Stimulated activated CD4-positive, alpha-beta T cell treated with anti-CD3 and anti-CD28 coated beads, Interleukin-4, amount 100 ng/mL, for 48 hours (primary cell): ENCODE measurements around the gene LTBP2.

ENCODE experiments used
- DNase-seq, 2 donors: peaks; one replicate each; pipeline ENCODE4 v3.0.0-alpha.2; 2020; ENCODE audit warnings: low read depth in 2 of 2

Gene LTBP2

DNA sequence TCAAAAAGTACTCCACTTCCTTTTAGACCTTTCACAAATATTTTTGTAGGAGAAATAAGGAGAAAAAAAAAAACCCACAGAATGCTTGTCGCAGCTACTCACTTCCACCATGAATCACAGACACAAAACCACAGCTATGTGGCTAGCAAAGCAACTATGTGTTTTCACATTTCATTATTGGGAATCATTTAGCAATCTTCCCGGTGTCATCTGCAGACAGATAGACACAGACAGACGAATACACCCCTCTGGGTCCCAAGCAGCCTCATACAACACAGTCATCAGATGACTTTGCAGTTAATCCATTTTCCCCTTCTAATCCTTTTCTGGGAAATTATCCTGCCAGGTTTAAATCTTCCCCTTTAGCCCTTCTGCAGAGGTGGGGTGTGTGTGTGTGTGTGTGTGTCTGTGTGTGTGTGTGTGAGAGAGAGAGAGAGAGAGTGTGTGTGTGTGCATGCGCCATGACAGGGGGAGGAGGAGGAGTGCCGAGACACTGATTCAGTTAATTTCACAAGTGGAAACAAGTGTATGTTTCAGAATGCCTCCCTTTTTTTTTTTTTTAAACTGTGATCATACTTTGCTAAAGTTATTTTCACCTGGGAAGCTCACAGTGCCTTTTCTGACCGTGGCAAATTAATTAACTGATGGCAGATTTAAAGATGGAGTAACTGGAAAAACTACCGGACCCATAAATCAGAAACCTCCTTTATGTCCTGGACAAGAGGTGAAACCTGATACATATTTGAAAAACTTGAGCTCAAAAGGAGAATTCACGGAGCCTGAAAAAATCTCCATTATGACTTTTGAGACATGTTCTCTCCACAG, 39.9 kb downstream of the LTBP2 start:
- DNase-seq, result no peak

- no peak for DNase-seq
These were observed 40.6 kb downstream of the LTBP2 start for GRCh38 chr14:74571441-74571841.

DNA sequence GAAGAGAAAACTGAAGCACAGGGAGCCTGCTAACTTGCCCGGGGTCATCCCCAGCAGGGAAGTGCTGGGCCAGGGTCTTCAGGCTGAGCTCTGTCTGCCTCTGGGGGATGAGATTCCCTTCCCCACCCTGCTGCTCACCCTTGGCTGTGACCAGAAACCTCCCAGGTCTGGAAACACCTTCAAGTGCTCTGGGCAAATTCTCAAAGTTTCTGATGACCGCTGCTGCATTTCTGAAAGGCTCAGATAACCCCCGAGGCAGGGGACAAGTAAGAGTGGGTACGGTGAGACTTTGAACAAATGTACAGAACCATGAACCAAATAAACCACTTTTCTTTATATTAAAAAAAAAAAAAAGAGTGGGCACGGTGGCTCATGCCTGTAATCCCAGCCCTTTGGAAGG, 41.3 kb downstream of the LTBP2 start:
- DNase-seq, result no peak

- no peak for DNase-seq
These were observed 42.0 kb downstream of the LTBP2 start for GRCh38 chr14:74569806-74570591.

GRCh38 chr14:74569387-74569786, 42.6 kb downstream of the LTBP2 start:
- DNase-seq, result no peak

- no peak for DNase-seq
These were observed 43.1 kb downstream of the LTBP2 start for GRCh38 chr14:74568911-74569310.

DNA sequence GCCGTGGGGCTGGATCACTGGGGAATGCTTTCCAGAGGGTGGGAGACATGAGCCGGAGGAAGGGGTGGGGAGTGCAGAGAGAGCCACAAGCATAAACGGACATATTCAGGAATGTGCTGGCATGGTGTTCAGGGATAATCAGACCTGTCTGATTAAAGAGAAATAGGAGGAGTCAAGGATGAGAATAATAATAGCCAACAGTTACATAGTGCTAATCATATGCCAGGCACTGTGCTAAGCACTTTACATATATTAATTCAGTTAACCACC, 43.7 kb downstream of the LTBP2 start:
- no peak for DNase-seq

- no peak for DNase-seq
These were observed 44.2 kb downstream of the LTBP2 start for GRCh38 chr14:74567646-74568379.

DNA sequence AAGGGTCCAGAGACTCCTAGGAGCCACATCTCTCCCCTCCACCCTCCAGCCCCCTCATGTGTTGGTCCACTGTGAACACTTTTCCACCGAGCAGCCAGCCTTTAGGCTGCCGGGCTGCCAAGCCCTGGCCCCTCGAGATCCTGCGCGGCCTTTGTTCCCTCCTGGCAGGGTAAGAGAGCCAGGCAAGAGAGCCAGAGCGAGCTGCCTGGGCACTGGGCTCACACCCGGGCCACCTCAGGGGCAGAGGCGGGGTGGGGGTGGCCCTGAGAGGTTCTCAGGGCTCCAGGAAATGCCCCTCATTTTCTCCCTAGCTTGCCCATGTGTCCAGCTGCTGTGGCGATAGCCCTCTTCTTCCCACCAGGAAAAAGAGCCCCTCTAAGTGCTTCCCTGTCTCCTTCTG, 44.8 kb downstream of the LTBP2 start:
- DNase-seq, result no peak

GRCh38 chr14:74566174-74567141, 45.6 kb downstream of the LTBP2 start:
- DNase-seq, result no peak

DNA sequence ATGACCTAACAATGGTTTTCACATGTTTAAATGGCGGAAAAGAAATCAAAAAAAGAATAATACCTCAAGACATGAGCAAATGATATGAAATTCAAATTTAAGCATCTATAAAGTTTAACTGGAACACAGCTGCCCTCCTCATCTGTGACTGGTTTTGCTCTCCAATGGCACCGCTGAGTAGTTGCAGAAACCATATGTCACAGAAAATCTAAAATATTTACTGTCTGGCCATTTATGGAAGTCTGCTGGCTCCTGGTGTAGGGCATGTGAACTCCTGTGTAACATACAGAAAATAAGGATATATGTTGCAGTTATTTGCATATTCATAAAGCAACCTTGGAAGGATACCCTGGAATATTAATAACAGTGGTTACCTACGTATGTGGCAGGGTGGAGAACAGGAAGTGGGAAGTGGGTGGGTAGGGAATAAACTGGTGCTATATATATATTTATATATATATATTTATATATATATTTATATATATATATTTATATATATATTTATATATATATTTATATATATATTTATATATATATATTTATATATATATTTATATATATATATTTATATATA, 48.4 kb downstream of the LTBP2 start:
- DNase-seq, result no peak

DNA sequence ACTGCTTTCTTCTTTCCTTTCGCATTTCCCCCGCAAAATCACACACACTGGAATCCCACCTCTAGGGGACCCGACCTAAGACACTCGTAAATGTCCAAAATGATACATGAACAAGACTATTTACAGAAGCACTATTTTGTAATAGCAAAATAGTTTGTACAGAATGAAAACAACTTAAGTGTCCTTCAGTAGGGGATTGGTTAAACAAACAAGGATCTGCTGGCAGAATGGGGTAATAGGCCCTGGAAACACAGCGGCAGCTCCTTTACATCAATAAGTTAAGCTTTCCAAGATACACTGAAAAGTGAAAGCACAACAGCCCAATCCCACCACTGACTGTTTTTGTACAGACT, 48.8 kb downstream of the LTBP2 start:
- no peak for DNase-seq

GRCh38 chr14:74562515-74563232, 49.4 kb downstream of the LTBP2 start:
- DNase-seq, result no peak

DNA sequence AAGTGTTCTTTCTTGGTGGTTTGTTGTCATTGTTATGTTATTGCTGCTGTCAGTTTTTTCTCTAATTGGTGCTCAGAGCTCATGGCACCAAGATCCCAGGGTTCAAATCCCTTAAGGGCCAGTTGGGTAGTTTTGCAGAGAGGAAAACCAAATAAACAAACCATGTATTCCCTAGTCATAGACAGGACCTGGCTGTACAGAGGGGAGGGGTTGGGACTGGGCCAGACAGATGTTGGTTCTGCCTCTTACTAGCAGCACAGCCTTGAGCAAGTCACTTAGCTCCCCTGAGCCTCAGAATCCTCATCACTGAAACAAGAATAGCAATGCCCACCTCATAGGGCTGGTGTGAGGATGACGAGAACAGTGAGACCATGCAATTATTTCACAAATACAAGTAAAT, 53.4 kb downstream of the LTBP2 start:
- DNase-seq, result no peak

GRCh38 chr14:74557691-74558090, 54.3 kb downstream of the LTBP2 start:
- no peak for DNase-seq

- DNase-seq, result no peak
These were observed 56.5 kb downstream of the LTBP2 start for GRCh38 chr14:74555476-74556050.

GRCh38 chr14:74554742-74555362, 57.2 kb downstream of the LTBP2 start:
- no peak for DNase-seq

DNA sequence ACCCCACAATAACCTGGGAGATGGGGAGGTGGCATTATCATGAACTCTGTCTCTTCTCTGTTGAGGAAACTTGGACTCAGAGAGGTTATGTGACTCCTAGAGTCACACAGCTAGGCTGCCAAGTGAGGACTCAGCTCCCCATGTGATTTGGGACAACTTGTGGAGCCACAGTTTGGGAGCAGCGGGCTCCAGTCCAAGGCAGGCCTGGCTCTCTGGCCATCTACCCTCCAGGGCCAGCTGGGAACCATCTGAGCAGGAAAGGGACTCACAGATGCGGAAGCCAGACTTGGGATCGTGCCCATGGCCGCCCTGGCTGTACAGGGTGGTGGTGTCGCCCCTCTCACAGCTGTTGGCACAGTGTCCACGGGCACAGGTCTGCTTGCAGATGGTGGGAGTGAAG, 59.4 kb downstream of the LTBP2 start:
- DNase-seq, result no peak

- DNase-seq, result no peak
These were observed 60.3 kb downstream of the LTBP2 start for GRCh38 chr14:74551431-74552371.
